GM12873 (cell line): ENCODE measurements around the gene WIZ.

Experiments used
- TF ChIP-seq, protein P1 (sequence below): IDR thresholded peaks from 2 replicates; pipeline ENCODE4 v1.5.1; 2012; ENCODE audit warnings: low read depth, mild to moderate bottlenecking, moderate library complexity, low read length, control low read depth; ENCODE audit not compliant: insufficient read depth; ENCODE audit errors: missing control alignments

The WIZ gene

DNA sequence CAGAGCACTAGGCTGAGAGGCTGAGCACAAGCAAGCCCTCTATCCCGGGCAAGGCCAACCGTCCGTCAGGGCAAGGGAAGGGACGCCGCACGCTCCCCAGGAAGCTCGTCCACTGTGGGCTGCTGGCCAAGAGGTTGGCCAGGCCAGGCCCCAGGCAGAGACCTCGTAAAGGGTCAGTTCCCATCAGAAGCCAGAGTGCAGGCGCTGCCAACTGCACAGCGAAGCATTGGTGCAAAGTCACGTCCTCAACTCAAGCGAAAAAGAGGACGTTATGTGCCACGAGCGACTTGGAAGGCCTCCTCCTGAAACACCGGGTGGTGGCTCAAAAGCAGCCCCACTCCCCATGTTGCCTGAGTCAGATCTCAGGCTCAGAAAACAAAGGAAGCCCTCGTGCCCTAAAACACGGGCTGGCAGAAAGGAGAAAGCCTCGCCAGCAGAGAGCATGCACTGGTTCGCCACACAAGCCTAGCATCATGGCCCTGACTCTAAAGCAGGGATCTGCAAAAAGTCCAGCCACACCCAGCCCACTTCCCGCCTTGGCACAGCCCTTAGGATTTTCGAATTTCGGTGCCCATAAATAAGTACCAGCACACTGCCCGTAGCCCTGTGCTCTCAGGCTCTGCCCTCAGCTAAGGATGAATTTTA is 74.8 kb downstream of the WIZ start:
- TF ChIP-seq, protein P1, sequence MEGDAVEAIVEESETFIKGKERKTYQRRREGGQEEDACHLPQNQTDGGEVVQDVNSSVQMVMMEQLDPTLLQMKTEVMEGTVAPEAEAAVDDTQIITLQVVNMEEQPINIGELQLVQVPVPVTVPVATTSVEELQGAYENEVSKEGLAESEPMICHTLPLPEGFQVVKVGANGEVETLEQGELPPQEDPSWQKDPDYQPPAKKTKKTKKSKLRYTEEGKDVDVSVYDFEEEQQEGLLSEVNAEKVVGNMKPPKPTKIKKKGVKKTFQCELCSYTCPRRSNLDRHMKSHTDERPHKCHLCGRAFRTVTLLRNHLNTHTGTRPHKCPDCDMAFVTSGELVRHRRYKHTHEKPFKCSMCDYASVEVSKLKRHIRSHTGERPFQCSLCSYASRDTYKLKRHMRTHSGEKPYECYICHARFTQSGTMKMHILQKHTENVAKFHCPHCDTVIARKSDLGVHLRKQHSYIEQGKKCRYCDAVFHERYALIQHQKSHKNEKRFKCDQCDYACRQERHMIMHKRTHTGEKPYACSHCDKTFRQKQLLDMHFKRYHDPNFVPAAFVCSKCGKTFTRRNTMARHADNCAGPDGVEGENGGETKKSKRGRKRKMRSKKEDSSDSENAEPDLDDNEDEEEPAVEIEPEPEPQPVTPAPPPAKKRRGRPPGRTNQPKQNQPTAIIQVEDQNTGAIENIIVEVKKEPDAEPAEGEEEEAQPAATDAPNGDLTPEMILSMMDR: no peak

DNA sequence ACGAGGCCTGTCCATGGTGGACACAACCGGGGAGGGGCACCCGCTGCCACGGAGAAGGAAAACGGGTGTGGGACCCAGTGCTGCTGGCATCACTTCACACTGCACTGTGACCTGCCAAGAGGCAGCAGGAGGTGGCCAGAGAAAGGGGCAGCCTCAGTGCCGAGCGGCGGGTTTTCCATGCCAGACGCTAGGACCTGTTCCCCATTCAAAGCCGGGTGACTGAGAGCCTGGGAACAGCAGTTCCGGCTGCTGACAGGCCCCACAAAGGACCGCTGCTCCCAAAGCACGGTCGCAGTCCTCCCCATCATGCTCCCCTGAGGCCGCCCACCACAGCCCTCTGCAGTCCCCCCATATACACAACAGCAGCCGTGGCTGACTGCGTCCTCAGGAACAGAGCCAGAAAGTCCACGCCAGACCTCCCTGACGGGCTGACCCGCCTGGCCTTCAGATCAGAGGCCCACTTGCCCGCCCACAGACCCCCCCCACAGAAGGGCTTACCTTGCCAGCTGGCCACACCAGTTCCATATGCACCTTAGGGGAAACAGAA is 75.6 kb downstream of the WIZ start:
- TF ChIP-seq, protein P1: no peak

DNA sequence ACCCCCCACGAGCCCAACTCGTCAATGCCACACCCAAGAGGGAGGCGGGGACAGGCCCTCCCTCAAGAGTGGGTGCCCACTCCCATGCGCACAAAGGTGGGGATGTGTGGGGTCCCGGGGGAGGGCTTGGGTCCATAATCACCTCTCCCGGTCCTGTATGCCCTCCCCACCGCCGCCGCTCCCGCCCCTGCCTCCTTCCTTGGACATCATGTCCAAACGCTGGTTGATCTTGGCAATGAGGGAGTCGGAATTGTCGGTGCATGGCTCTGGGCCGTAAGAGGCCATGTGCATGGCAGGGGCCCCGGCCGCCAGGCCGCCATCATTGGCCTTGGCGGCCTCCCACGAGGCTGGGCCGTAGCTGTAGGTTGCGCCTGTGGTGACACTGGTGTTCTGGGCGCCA is 76.1 kb downstream of the WIZ start:
- TF ChIP-seq, protein P1: no peak

DNA sequence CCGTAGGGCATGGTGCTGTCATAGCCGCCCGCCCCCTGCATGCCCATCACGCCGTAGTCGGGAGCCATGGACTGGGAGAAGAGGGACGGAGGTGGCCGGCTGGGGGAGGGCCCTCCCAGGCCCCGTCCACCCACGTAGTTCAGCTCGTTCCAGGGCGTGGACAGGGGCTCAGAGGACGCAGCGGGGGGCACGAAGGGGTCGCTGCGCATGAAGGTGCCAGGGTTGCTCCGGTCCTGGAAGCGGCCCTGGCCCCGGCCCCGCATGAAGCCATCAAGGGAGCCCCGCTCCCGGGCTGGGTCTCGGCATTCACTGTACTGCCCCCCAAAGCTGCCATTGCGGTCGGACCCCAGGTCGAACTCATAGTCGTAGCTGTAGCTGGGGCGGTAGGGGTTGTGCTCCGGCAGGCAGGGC is 76.9 kb downstream of the WIZ start:
- TF ChIP-seq, protein P1: no peak

DNA sequence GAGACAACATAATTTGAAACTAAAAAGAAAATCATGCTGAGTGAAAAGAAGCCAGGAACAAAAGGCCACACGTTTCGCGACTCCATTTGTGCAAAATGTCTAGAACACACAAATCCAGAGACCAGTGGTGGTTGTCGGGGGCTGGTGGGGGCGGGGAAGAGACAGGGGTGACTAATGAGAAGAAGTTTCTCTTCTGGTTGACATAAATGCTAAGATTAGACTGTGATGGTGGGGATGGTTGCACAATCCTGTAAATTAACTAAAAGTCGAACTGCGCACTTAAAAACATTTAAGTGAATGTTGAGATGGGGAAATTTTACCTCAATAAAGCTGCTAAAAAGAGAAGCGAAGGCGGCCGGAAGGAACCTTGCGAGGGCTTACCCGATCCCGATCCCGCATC is 77.3 kb downstream of the WIZ start:
- TF ChIP-seq, protein P1: no peak

DNA sequence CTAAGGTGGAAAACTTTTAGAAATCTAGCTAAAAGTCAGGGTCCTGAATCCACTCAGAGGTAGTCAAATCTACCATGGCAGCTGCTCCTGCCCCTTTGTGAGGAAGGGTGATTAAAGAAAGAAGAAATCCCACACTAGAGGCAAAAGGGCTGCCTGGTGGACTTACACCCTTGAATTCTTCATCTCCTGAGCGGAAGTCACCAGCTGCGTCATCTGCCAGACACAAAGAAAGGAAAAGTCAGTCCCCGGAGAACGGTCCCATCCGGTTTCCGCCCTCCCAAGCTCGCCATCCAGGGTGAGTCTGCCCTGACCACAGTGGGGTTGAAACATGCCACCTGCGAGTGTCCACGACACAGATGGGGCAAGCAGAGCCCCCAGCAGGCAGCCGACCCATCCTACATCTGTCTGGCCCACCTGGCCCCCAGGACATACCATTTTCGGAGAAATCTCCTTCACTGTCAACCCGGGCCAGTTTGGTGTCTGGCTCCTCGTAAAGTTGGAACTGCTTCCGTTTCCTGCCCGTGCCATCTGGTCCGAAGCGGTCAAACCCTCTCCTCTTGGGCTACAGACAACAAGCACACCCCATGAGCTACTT is 77.9 kb downstream of the WIZ start:
- TF ChIP-seq, protein P1: no peak

DNA sequence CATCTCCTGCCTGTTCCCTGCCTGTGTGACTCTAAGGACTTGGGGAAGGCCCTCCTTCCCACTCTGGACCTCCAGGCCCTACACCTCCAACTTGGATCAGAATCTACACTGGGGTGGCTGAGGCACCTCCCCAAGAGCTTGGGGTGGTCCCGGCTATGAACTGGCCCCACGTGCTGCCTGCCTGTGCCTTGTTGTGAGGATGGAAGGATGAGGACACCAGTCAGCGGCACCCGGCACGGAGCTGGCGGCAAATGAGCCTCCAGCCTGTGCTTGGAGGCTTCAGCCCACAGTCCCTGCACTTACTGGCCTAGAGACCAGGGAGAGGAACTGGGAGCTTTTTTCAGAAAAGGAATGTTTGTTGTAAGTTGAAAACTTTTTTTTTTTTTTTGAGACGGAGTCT is 78.6 kb downstream of the WIZ start:
- TF ChIP-seq, protein P1: no peak
